ENCODE measurements around the gene OSBPL1A. TPM values are rescaled to one million over a fixed set of nuclear protein-coding genes. Genes with fewer than 3 reads are reported as not detected.

OSBPL1A gene
- total and polyA plus RNA-seq, 4 donors = 64.8 to 132 (median 77.3) TPM

DNA sequence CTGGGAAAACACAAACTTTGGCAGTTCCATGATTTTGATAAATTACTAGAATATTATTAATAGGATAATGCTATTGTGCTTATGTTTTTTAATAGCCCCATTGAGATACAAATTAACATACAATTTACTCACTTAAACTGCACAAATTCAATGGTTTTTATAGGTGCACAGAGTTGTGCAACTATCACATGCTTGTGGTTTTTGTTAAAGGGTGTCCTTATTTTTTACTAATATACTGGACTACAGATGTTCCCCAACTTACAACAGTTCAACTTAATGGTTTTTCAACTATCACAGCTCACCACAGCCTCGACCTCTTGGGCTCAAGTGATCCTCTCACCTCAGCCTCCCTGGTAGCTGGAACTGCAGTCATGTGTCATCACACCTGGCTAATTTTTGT lies 76.6 kb downstream of the OSBPL1A start:
- H3K9me3 ChIP-seq (ENCODE audit: control insufficient read depth, insufficient read depth, low read length) = no peaks in the 10 kb centered on the region
- no peak overlapping the region for H3K27ac ChIP-seq (ENCODE audit: low read depth, low read length)
- no peaks in the 10 kb centered on the region for H3K27me3 ChIP-seq (ENCODE audit: control insufficient read depth, insufficient read depth, low read length)
- H3K4me3 ChIP-seq (ENCODE audit: low read depth, low read length) = no peak overlapping the region
- WGBS (ENCODE audit: insufficient coverage) = 100% methylated on average over 1 of the region's 1 CpG
- no peak for DNase-seq (ENCODE audit: low read depth in 4 of 6, low spot score in 6 of 6)
- no peaks in the 10 kb centered on the region for H3K4me1 ChIP-seq (ENCODE audit: control insufficient read depth, insufficient read depth, low read length)
- no peaks in the 10 kb centered on the region for H3K36me3 ChIP-seq (ENCODE audit: control insufficient read depth, insufficient read depth, low read length)

DNA sequence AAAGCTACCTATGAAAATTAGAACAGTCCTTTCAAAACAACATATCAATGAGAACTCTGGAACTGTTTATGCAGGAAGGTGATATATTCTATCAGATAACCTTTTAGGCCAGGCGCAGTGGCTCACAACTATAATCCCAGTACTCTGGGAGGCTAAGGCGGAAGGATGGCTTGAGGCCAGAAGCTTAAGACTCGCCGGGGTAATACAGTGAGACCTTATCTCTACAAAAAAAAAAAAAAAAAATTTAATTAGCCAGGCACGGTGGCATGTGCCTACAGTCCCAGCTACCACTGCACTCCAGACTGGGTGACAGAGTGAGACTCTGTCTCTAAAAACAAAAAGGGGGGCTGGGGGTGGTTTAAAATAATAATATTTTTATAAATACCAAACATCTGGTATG lies 77.9 kb downstream of the OSBPL1A start:
- H3K27ac ChIP-seq (ENCODE audit: low read depth, low read length) = no peak overlapping the region
- DNase-seq (ENCODE audit: low read depth in 4 of 6, low spot score in 6 of 6) = no peak
- H3K36me3 ChIP-seq (ENCODE audit: control insufficient read depth, insufficient read depth, low read length) = no peaks in the 10 kb centered on the region
- H3K27me3 ChIP-seq (ENCODE audit: control insufficient read depth, insufficient read depth, low read length) = no peaks in the 10 kb centered on the region
- no peaks in the 10 kb centered on the region for H3K4me1 ChIP-seq (ENCODE audit: control insufficient read depth, insufficient read depth, low read length)
- no peaks in the 10 kb centered on the region for H3K9me3 ChIP-seq (ENCODE audit: control insufficient read depth, insufficient read depth, low read length)
- H3K4me3 ChIP-seq (ENCODE audit: low read depth, low read length) = no peak overlapping the region
- no CpG with 5 or more reads among the region's 5 CpGs for WGBS (ENCODE audit: insufficient coverage)

DNA sequence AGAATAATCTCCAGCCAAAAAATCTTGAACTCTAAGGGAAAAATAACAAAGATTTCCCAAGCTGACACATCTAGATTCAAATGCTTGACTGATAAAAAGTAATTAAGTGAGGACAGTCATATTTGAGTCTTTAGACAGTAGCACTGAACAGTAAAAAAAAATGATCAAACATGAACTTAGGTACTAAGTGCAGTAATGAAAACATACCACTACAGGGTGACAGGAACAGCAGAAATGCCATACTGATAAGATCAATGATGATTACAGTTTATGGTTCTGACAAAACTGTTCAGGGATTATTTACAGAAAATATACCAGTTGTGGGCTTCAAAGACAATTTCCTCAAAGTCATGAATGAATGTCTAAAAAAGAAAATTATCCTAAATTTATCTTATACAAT lies 80.3 kb downstream of the OSBPL1A start:
- H3K27me3 ChIP-seq (ENCODE audit: control insufficient read depth, insufficient read depth, low read length) = no peaks in the 10 kb centered on the region
- no peak overlapping the region for H3K4me3 ChIP-seq (ENCODE audit: low read depth, low read length)
- peaks cover 3% of the 10 kb centered on the region for H3K36me3 ChIP-seq (ENCODE audit: control insufficient read depth, insufficient read depth, low read length)
- H3K27ac ChIP-seq (ENCODE audit: low read depth, low read length) = no peak overlapping the region
- DNase-seq (ENCODE audit: low read depth in 4 of 6, low spot score in 6 of 6) = no peak
- no peaks in the 10 kb centered on the region for H3K4me1 ChIP-seq (ENCODE audit: control insufficient read depth, insufficient read depth, low read length)
- no peaks in the 10 kb centered on the region for H3K9me3 ChIP-seq (ENCODE audit: control insufficient read depth, insufficient read depth, low read length)

DNA sequence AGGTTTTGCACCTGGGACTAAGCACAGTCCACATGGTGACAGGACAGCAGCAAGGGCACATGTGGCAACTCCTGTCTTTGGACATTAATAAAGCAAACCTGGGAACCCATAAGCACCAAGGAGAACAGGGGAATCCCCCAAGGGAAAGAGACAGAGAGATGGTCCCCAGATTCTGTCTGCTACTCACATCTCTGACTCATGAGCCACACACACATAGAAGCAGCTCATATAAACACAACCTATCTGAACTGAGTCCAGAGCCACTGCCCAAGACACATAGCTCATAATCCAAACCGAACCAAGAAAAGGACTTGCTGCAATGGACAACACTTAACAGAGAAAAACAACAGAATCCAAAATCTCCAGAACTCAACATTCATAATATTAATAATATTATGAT lies 82.5 kb downstream of the OSBPL1A start:
- H3K27ac ChIP-seq (ENCODE audit: low read depth, low read length) = no peak overlapping the region
- no peaks in the 10 kb centered on the region for H3K27me3 ChIP-seq (ENCODE audit: control insufficient read depth, insufficient read depth, low read length)
- H3K36me3 ChIP-seq (ENCODE audit: control insufficient read depth, insufficient read depth, low read length) = peaks cover 3% of the 10 kb centered on the region
- no peak overlapping the region for H3K4me3 ChIP-seq (ENCODE audit: low read depth, low read length)
- no peaks in the 10 kb centered on the region for H3K4me1 ChIP-seq (ENCODE audit: control insufficient read depth, insufficient read depth, low read length)
- no peak for DNase-seq (ENCODE audit: low read depth in 4 of 6, low spot score in 6 of 6)
- no peaks in the 10 kb centered on the region for H3K9me3 ChIP-seq (ENCODE audit: control insufficient read depth, insufficient read depth, low read length)
- no CpG with 5 or more reads among the region's 1 CpG for WGBS (ENCODE audit: insufficient coverage)

DNA sequence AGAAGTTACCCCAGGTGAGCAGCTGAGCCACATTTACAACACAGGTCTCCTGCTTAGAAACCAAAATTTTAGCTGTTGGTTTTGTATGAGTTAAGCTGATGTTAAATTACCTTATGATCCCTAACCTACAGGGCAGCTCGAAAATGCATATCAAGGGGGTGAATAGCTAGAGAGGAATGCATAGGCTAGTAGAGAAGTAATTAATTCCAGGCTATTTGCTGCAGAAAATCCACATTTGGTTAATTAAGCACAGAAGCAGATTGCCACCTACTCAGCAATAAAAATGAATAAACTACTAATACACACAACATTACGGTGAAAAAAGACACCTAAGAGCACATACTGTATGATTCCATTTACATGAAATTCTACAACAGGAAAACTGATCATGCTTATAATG lies 91.4 kb downstream of the OSBPL1A start:
- no peaks in the 10 kb centered on the region for H3K4me1 ChIP-seq (ENCODE audit: control insufficient read depth, insufficient read depth, low read length)
- no peak overlapping the region for H3K27ac ChIP-seq (ENCODE audit: low read depth, low read length)
- H3K27me3 ChIP-seq (ENCODE audit: control insufficient read depth, insufficient read depth, low read length) = no peaks in the 10 kb centered on the region
- no peak overlapping the region for H3K4me3 ChIP-seq (ENCODE audit: low read depth, low read length)
- no peaks in the 10 kb centered on the region for H3K9me3 ChIP-seq (ENCODE audit: control insufficient read depth, insufficient read depth, low read length)
- peaks cover 3% of the 10 kb centered on the region for H3K36me3 ChIP-seq (ENCODE audit: control insufficient read depth, insufficient read depth, low read length)
- peak in 2 of 6 donors; percentile 1 to 60 for DNase-seq (ENCODE audit: low read depth in 4 of 6, low spot score in 6 of 6)
- no CpG with 5 or more reads among the region's 2 CpGs for WGBS (ENCODE audit: insufficient coverage)

DNA sequence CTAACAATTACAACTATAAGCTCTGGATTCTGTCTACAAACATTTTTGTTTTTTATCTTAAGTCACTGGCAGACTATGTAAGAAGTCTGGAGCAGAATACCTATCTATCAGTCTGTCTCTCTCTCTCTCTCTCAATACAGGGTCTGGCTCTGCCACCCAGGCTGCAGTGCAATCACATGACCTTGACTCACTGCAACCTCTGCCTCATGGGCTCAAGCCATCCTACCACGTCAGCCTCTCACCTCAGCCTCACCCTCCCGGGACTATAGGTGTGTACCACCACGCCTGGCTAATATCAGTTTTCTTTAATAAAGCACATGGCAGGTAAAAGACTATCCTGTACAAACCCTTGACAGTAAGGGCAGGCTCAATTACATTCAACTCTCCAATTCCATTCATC lies 96.9 kb downstream of the OSBPL1A start:
- no peaks in the 10 kb centered on the region for H3K9me3 ChIP-seq (ENCODE audit: control insufficient read depth, insufficient read depth, low read length)
- peaks cover 3% of the 10 kb centered on the region for H3K36me3 ChIP-seq (ENCODE audit: control insufficient read depth, insufficient read depth, low read length)
- H3K4me3 ChIP-seq (ENCODE audit: low read depth, low read length) = no peak overlapping the region
- DNase-seq (ENCODE audit: low read depth in 4 of 6, low spot score in 6 of 6) = no peak
- WGBS (ENCODE audit: insufficient coverage) = 100% methylated on average over 2 of the region's 3 CpGs
- H3K27me3 ChIP-seq (ENCODE audit: control insufficient read depth, insufficient read depth, low read length) = no peaks in the 10 kb centered on the region
- no peak overlapping the region for H3K27ac ChIP-seq (ENCODE audit: low read depth, low read length)
- H3K4me1 ChIP-seq (ENCODE audit: control insufficient read depth, insufficient read depth, low read length) = no peaks in the 10 kb centered on the region

DNA sequence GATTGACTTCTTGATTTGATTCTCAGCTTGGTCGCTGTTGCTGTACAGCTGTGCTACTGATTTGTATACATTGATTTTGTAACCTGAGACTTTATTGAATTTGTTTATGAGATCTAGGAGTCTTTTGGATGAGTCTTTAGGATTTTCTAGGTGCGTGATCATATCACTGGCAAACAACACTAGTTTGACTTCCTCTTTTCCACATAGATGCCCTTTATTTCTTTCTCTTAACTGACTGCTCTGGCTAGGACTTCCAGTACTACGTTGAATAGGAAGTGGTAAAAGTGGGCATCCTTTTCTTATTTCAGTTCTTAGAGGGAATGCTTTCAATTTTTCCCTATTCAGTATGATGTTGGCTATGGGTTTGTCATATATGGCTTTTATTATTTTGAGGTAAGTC lies 101.3 kb downstream of the OSBPL1A start:
- no peak for DNase-seq (ENCODE audit: low read depth in 4 of 6, low spot score in 6 of 6)
- Histone ChIP-seq H3K9me3 (ENCODE audit: control insufficient read depth, insufficient read depth, low read length) (no peaks in the 10 kb centered on the region), H3K27ac (ENCODE audit: low read depth, low read length) (no peak overlapping the region), H3K27me3 (ENCODE audit: control insufficient read depth, insufficient read depth, low read length) (no peaks in the 10 kb centered on the region), H3K4me3 (ENCODE audit: low read depth, low read length) (no peak overlapping the region), H3K4me1 (ENCODE audit: control insufficient read depth, insufficient read depth, low read length) (no peaks in the 10 kb centered on the region), H3K36me3 (ENCODE audit: control insufficient read depth, insufficient read depth, low read length) (no peaks in the 10 kb centered on the region)
- WGBS (ENCODE audit: insufficient coverage) = no CpG with 5 or more reads among the region's 3 CpGs

DNA sequence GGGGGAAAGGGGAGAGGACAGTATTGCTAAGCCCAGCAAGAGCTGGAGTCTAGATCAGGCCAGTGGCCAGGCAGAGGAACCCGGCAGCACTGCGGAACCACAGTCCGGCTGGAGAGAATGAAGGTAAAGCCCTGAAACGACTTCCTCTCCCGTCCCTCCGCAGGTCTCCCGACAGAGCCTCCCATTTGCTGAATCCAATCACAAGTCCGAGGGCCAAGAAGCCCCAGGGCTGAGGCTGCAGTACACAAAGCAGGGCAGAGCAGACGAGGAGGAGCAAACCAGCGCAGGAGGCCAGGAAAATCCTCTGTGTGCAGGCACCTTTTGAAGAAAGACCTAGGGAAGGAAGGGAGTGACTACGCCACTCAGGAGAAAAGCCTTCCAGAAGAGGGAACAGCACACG lies 104.4 kb downstream of the OSBPL1A start:
- Histone ChIP-seq H3K4me1 (ENCODE audit: control insufficient read depth, insufficient read depth, low read length) (no peaks in the 10 kb centered on the region), H3K36me3 (ENCODE audit: control insufficient read depth, insufficient read depth, low read length) (no peaks in the 10 kb centered on the region), H3K4me3 (ENCODE audit: low read depth, low read length) (no peak overlapping the region), H3K9me3 (ENCODE audit: control insufficient read depth, insufficient read depth, low read length) (no peaks in the 10 kb centered on the region), H3K27ac (ENCODE audit: low read depth, low read length) (no peak overlapping the region), H3K27me3 (ENCODE audit: control insufficient read depth, insufficient read depth, low read length) (no peaks in the 10 kb centered on the region)
- WGBS (ENCODE audit: insufficient coverage) = 87% methylated on average over 12 of the region's 12 CpGs
- no peak for DNase-seq (ENCODE audit: low read depth in 4 of 6, low spot score in 6 of 6)

DNA sequence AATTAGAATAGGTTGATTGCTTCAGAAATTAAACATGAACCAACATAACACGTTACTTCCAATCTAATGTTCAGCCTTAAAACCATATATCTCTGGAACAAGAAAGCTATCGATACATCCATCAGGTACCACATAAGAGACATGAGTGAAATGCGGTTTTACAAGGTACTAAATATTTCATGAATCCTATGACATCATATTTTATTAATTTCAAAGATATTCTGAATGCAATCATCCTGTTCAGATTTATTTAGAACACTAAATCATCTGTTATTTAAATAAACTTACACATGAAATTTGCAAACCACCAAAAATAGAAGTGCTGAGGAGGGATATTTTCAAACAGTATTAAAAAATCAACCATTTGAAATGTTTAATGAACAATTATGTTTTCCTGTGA lies 119.0 kb downstream of the OSBPL1A start:
- Histone ChIP-seq H3K9me3 (ENCODE audit: control insufficient read depth, insufficient read depth, low read length) (no peaks in the 10 kb centered on the region), H3K27ac (ENCODE audit: low read depth, low read length) (no peak overlapping the region), H3K4me1 (ENCODE audit: control insufficient read depth, insufficient read depth, low read length) (no peaks in the 10 kb centered on the region), H3K36me3 (ENCODE audit: control insufficient read depth, insufficient read depth, low read length) (no peaks in the 10 kb centered on the region), H3K4me3 (ENCODE audit: low read depth, low read length) (no peak overlapping the region), H3K27me3 (ENCODE audit: control insufficient read depth, insufficient read depth, low read length) (no peaks in the 10 kb centered on the region)
- WGBS (ENCODE audit: insufficient coverage) = no CpG with 5 or more reads among the region's 3 CpGs
- no peak for DNase-seq (ENCODE audit: low read depth in 4 of 6, low spot score in 6 of 6)

DNA sequence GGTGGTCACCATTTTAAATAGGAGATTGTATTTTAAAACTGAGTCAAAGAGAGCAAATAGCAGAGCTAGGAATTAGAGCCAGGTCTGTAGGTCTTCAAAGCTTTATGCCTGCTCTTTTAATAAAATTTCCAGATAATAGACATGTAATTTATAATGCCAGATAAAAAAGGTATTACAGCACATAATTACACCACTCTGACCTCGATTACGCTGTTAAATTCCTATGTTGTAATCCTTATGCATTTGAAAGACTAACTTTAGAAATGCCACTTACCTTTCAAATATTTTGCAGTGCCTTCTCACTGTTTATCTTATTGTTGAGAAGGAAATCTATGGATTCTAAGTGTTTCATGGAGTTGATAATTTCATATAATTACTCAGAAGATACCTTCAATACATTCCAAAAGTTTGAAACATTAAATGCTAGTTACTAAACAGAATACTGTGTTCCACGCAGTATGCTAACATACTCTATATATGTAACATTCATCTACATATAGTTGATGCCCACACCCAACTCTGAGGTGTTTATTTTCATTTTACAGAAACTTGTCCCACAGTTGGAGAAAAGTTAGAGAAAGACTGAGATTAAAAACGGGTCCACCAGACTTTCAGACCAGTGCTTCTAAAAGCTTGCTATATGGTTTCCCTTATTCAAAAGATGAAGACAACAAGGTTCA lies 120.0 kb downstream of the OSBPL1A start:
- no CpG with 5 or more reads among the region's 4 CpGs for WGBS (ENCODE audit: insufficient coverage)
- no peak overlapping the region for H3K27ac ChIP-seq (ENCODE audit: low read depth, low read length)
- no peak overlapping the region for H3K4me3 ChIP-seq (ENCODE audit: low read depth, low read length)
- no peaks in the 10 kb centered on the region for H3K27me3 ChIP-seq (ENCODE audit: control insufficient read depth, insufficient read depth, low read length)
- no peaks in the 10 kb centered on the region for H3K36me3 ChIP-seq (ENCODE audit: control insufficient read depth, insufficient read depth, low read length)
- no peaks in the 10 kb centered on the region for H3K4me1 ChIP-seq (ENCODE audit: control insufficient read depth, insufficient read depth, low read length)
- no peak for DNase-seq (ENCODE audit: low read depth in 4 of 6, low spot score in 6 of 6)
- H3K9me3 ChIP-seq (ENCODE audit: control insufficient read depth, insufficient read depth, low read length) = no peaks in the 10 kb centered on the region
